NCI-H446 (cell line): Measurements from ENCODE around the gene LDAH.
A peak's percentile ranks its signal among the peaks of the same experiment; 100 is the strongest.
"Not testable (repeated sequence)": the region's sequence is repeated elsewhere in the genome, so short reads cannot be mapped to it uniquely, and the experiment has no call there.

ENCODE experiments used
- DNase-seq, 2 experiments: peaks; one replicate each; lab custom pipeline; 2025; lab: John Stamatoyannopoulos, UW

LDAH gene

GRCh38 chr2:20822535-20823490 is at the start of gene LDAH:
Gene LDAH (minus strand): TSS chr2:20823101. CDS start chr2:20801463, 21,638 bp downstream.
- DNase-seq, result peak; percentile 90 to 93

DNA sequence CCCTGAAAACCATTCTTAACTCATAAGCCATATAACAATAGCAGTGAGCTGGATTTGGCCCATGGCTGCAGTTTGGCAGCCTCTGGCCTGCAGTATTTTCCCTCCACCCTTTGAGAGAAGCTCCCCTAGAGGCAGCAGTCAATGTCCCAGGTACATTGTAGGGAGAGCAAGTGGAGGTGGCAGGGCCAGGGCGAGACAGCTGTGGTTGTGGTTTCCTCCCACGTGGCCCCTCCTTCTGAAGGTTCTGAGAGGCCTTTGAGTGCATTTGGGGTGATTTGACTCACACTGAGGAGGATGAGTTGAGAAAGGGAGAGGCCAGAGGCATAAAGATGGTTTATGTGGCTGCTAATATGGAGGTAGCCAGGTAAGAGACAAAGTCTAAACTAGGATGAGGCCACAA is 45.5 kb upstream of the LDAH start:
- no peak for DNase-seq

DNA sequence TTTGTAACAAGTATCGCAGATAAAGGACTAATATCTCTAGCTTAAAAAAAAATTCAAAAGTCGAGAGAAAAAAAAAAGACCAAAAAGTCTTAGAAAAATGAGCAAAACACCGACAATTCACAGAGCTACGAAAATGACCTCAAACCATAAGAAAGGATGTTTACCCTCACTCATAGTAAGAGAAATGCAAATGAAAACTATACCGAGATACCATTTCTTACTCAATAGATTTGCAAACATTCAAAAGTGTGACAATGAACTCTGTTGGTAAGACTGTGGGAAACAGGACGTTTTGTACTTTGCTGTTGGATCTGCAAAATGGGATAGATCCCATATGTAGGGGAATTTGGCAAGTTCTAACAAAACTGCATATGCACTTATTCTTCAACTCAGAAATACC is 39.9 kb upstream of the LDAH start:
- DNase-seq, result no peak

DNA sequence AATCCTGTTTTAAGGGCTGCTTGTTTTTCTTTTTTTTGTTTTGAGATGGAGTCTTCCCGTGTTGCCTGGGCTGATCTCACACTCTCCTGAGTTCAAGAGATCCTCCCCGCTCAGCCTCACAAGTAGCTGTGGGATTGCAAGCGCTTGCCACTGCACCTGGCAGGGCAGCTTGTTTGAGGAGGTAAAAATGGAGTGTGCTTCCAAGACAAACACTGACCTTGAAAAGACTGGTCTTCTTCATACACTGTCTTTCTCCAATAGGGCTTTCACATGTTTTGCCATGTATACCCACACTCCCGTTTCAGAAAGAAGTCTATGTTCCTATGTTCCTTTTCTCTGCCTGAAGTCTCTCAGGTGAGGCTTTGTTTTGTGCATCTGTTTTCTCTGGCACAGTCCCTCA is 32.6 kb upstream of the LDAH start:
- DNase-seq, result no peak

DNA sequence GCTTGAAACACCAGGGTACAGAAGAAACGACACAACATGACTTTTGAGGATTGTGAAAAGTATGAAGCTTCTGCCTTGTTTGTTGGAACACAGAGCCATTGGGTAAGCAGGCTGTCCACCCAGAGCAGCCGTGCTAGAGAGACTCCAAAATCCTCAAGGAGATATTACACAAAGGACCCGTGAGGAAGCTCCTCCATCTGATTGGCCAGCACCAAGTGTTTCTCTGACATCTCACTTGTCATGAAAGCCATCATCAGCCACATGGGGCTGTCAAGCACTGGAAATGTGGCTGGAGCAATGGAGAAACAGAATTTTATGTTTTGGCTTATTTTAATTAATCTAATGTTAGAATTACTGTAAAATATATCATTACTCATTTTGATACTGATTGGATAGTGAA is 29.8 kb upstream of the LDAH start:
- DNase-seq, result no peak

GRCh38 chr2:20852139-20852538 is 29.2 kb upstream of the LDAH start:
- DNase-seq, result no peak

DNA sequence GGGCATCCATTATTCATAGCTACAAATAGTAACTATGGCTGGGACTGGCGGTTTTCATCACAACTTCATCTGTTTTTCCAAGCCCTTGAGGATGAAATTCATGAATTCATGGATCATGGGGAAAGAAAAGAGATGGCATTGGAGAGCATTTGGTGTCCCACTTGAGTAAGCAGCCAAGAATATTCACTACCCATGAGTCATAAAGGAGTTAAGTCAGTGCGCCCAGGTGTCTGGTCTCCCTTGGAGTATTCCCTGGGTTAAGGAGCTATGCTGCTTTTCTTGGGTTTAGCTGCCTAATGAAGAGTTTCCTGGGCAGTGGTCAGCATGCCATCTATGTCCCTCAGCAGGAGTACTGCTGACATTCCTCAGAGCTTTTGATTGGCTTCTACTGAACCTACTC is 21.3 kb upstream of the LDAH start:
- DNase-seq, result no peak

GRCh38 chr2:20839052-20839451 is 16.2 kb upstream of the LDAH start:
- no peak for DNase-seq

GRCh38 chr2:20838016-20838415 is 15.1 kb upstream of the LDAH start:
- no peak for DNase-seq

- no peak for DNase-seq
Measured at GRCh38 chr2:20836521-20836920, 13.6 kb upstream of the LDAH start.

DNA sequence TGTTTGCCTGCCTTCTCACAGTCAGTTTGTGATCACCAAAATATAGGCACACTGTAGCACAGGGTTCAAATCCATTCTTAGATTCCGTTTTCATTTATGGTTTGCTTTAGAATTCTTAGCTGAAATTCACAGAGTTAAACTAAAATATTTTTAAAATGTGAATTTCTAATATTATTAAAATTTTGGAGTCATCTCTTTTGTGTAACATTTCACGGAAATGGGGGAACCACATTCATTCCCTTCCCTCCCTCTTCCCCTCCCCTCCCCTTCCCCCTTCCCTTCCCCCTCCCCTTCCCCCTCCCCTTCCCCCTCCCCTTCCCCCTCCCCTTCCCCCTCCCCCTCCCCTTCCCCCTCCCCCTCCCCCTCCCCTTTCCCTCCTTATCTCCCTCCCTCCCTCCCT is 11.4 kb upstream of the LDAH start:
- DNase-seq, result no peak

- DNase-seq, result no peak
Measured at GRCh38 chr2:20832606-20833005, 9.7 kb upstream of the LDAH start.

DNA sequence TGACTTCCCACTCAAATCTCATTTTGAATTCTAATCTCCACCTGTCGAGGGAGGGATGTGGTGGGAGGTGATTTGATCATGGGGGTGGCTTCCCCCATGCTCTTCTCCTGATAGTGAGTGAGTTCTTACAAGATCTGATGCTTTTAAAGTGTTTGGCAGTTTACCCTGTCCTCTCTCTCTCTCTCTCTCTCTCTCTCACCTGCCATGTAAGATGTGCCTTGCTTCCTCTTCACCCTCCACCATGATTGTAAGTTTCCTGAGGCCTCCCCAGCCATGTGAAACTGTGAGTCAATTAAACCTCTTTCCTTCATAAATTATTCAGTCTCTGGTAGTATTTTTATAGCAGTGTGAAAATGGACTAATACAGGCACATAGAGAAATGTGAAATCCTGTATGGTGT is 7.0 kb upstream of the LDAH start:
- DNase-seq, result no peak

GRCh38 chr2:20823917-20824316 is 1.0 kb upstream of the LDAH start:
- no peak for DNase-seq

DNA sequence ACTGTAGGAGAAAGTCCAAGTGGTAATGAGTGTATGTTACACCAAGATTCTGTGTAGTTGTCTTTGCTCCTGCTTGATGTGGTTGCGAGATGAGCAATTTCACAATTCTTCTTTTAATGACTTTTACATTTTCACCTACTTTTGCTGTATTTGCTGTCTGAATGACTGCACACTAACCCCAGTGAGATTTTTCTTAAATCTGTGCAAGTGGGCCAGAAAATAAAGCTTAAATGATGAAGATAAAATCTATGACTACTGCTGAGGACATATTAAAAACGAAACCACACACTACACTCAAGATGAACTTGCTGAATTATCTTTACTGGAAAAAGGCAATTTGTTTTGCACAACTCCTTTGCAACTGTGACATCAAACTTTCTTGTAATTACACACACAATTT is 4.1 kb downstream of the LDAH start:
- DNase-seq, result no peak

GRCh38 chr2:20815216-20815615 is 7.7 kb downstream of the LDAH start:
- no peak for DNase-seq

GRCh38 chr2:20812779-20813178 is 10.1 kb downstream of the LDAH start:
- DNase-seq, result no peak

GRCh38 chr2:20806286-20806685 is 16.6 kb downstream of the LDAH start:
- DNase-seq, result no peak

- no peak for DNase-seq
Measured at GRCh38 chr2:20803974-20804373, 18.9 kb downstream of the LDAH start.

DNA sequence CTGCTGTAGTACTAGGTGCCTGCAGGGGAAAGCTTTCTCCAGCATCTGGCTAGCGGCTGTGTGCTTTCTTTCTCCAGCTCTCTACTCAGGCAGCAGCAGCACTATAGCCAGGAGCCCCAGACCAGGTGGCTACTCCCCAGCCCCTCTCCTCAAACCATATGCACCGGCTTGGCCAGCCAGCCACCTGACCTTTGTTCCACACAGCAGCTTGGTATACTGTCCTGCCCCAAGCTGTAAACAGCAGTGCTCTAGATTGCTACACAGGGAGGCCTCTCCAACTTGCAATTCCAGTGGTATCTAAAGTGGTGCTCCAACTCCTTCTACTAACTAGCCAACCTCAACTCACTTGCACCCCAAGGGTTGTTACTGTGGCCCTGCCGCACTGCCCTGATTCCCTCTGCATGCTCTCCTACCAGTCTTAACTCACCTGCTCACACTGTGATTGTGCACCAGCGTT is 19.6 kb downstream of the LDAH start:
- DNase-seq, result no peak

GRCh38 chr2:20797096-20797495 is 25.8 kb downstream of the LDAH start:
- DNase-seq, result no peak

GRCh38 chr2:20796374-20796791 is 26.5 kb downstream of the LDAH start:
- no peak for DNase-seq

- not testable (repeated sequence) for DNase-seq
Measured at GRCh38 chr2:20793944-20794343, 29.0 kb downstream of the LDAH start.
